CD4-positive, CD25-positive, alpha-beta regulatory T cell (primary cell): Measurements from ENCODE around the gene CGB8. TPM values are rescaled to one million over a fixed set of nuclear protein-coding genes. Genes with fewer than 3 reads are reported as not detected.

Experiments used
- ATAC-seq, 2 donors: fragments of 150-1000 bp; cut with Tn5 transposase; one replicate each; pipeline ENCODE4 v1.10.0; 2021; ENCODE audit warnings: low read depth in 2 of 2, moderate number of reproducible peaks in 2 of 2, moderate library complexity in 1 of 2
- DNase-seq, 3 donors: peaks; one replicate each; pipeline versions ENCODE4 v3.0.0 to v3.0.0-alpha.2; 2012 to 2022; ENCODE audit warnings: mixed read lengths in 1 of 3
- H3K27ac ChIP-seq: one replicate; pipeline ENCODE4 v1.7.0; 2013; ENCODE audit warnings: mild to moderate bottlenecking, low read length; ENCODE audit not compliant: insufficient read depth, poor library complexity, severe bottlenecking
- H3K27me3 ChIP-seq: one replicate; pipeline ENCODE4 v1.7.0; 2013; ENCODE audit warnings: low read length; ENCODE audit not compliant: control insufficient read depth, insufficient read depth
- H3K36me3 ChIP-seq: one replicate; pipeline ENCODE4 v1.7.0; 2013; ENCODE audit warnings: mild to moderate bottlenecking, low read length, moderate library complexity; ENCODE audit not compliant: control insufficient read depth, insufficient read depth
- H3K4me1 ChIP-seq: 2 replicates; pipeline ENCODE4 v1.7.0; 2013; ENCODE audit warnings: mild to moderate bottlenecking, low read length; ENCODE audit not compliant: insufficient read depth, control insufficient read depth, poor library complexity, severe bottlenecking
- H3K4me3 ChIP-seq: one replicate; pipeline ENCODE4 v1.7.0; 2013; ENCODE audit warnings: low read depth, mild to moderate bottlenecking, low read length, moderate library complexity
- H3K9me3 ChIP-seq, 2 experiments: 1 replicate in 1 of 2; 2 replicates in 1 of 2; pipeline ENCODE4 v1.7.0; 2013; ENCODE audit warnings: low read length in 2 of 2, mild to moderate bottlenecking in 1 of 2, moderate library complexity in 1 of 2; ENCODE audit not compliant: control insufficient read depth in 2 of 2
- H3K27ac Mint-ChIP-seq, 3 donors: one replicate each; pipeline ENCODE4 v1.8.0; 2020 to 2022; ENCODE audit warnings: mild to moderate bottlenecking in 3 of 3, mixed read lengths in 3 of 3, moderate library complexity in 2 of 3
- H3K27me3 Mint-ChIP-seq: one replicate; pipeline ENCODE4 v1.8.0; 2022; ENCODE audit warnings: mild to moderate bottlenecking, mixed read lengths
- H3K36me3 Mint-ChIP-seq: one replicate; pipeline ENCODE4 v1.8.0; 2020; ENCODE audit warnings: mixed read lengths
- H3K4me1 Mint-ChIP-seq, 4 donors: one replicate each; pipeline ENCODE4 v1.8.0; 2020 to 2022; ENCODE audit warnings: mixed read lengths in 4 of 4, mild to moderate bottlenecking in 1 of 4
- H3K4me3 Mint-ChIP-seq, 4 donors: one replicate each; pipeline ENCODE4 v1.8.0; 2020 to 2022; ENCODE audit warnings: mild to moderate bottlenecking in 4 of 4, mixed read lengths in 4 of 4, moderate library complexity in 3 of 4
- H3K9me3 Mint-ChIP-seq, 7 donors: one replicate each; pipeline ENCODE4 v1.8.0; 2020 to 2022; ENCODE audit warnings: mixed read lengths in 7 of 7, mild to moderate bottlenecking in 3 of 7, moderate library complexity in 2 of 7
- polyA plus RNA-seq, 4 donors: library from polyadenylated mRNA; unstranded; fragments of 300-500 nt; fragmentation: Illumina TruSeq; gene quantifications; one replicate each; pipeline ENCODE4 v1.2.3, GENCODE V29; 2021
- total RNA-seq: library from RNA; stranded (reverse); gene quantifications from one replicate; pipeline ENCODE4 v1.2.3, GENCODE V29; 2022

CGB8 gene
- total and polyA plus RNA-seq, 5 donors from 2014 or later = not detected

- Histone ChIP-seq H3K9me3 (no peaks in the 10 kb centered on the region), H3K36me3 (no peaks in the 10 kb centered on the region), H3K4me3 (no peak within 1 kb of the TSS), H3K27me3 (no peaks in the 10 kb centered on the region), H3K4me1 (peaks cover 31% of the 10 kb centered on the region), H3K27ac (peak within 1 kb of the TSS; percentile 49)
- H3K9me3 Mint-ChIP-seq = peaks cover 0 to 1% (median 0%) of the 10 kb centered on the region in 7 donors
- H3K36me3 Mint-ChIP-seq = peaks cover 3% of the 10 kb centered on the region
- ATAC-seq (no peak), DNase-seq (no peak)
- H3K4me3 Mint-ChIP-seq = peak within 1 kb of the TSS; percentile 80 to 92 (median 87)
- H3K4me1 Mint-ChIP-seq = peaks cover 7 to 39% (median 15%) of the 10 kb centered on the region in 4 donors
- peaks cover 10% of the 10 kb centered on the region for H3K27me3 Mint-ChIP-seq
- peak within 1 kb of the TSS in 2 of 3 donors; percentile 12 to 59 for H3K27ac Mint-ChIP-seq
Observed at GRCh38 chr19:49017041-49017665, 31.8 kb downstream of the CGB8 start, which contains the start of gene LHB. Gene LHB, minus strand, starts transcription at chr19:49017091. Its CDS starts 10 bp downstream, at chr19:49017081.

GRCh38 chr19:49016067-49016839, 32.7 kb downstream of the CGB8 start:
- H3K36me3 ChIP-seq = peaks cover under 1% of the 10 kb centered on the region
- ATAC-seq (no peak), DNase-seq (no peak)
- Mint-ChIP-seq H3K27ac (no peak overlapping the region), H3K4me1 (peaks cover 6 to 35% (median 12%) of the 10 kb centered on the region in 4 donors), H3K27me3 (peaks cover 9% of the 10 kb centered on the region), H3K36me3 (peaks cover 3% of the 10 kb centered on the region), H3K9me3 (no peaks in the 10 kb centered on the region), H3K4me3 (peak overlapping the region; percentile 44 to 70 (median 65))
- no peak overlapping the region for H3K27ac ChIP-seq
- H3K4me1 ChIP-seq = peaks cover 31% of the 10 kb centered on the region
- H3K27me3 ChIP-seq = no peaks in the 10 kb centered on the region
- no peaks in the 10 kb centered on the region for H3K9me3 ChIP-seq
- H3K4me3 ChIP-seq = no peak overlapping the region

GRCh38 chr19:49014870-49015255, 34.0 kb downstream of the CGB8 start:
- H3K27me3 Mint-ChIP-seq = peaks cover 5% of the 10 kb centered on the region
- no peak for ATAC-seq
- DNase-seq = no peak
- H3K9me3 Mint-ChIP-seq = no peaks in the 10 kb centered on the region
- H3K4me1 Mint-ChIP-seq = peaks cover 0 to 22% (median 7%) of the 10 kb centered on the region in 4 donors
- peaks cover 3% of the 10 kb centered on the region for H3K36me3 Mint-ChIP-seq
- peaks cover 26% of the 10 kb centered on the region for H3K4me1 ChIP-seq
- H3K27ac Mint-ChIP-seq = no peak overlapping the region
- H3K27ac ChIP-seq = no peak overlapping the region
- H3K4me3 Mint-ChIP-seq = peak overlapping the region in 1 of 4 donors; percentile 44
- H3K27me3 ChIP-seq = no peaks in the 10 kb centered on the region
- no peaks in the 10 kb centered on the region for H3K9me3 ChIP-seq
- no peak overlapping the region for H3K4me3 ChIP-seq
- peaks cover 2% of the 10 kb centered on the region for H3K36me3 ChIP-seq

GRCh38 chr19:49014123-49014869, 34.6 kb downstream of the CGB8 start:
- H3K27ac Mint-ChIP-seq = no peak overlapping the region
- peaks cover 6% of the 10 kb centered on the region for H3K36me3 ChIP-seq

GRCh38 chr19:49011194-49011593, 37.7 kb downstream of the CGB8 start:
- Histone ChIP-seq H3K9me3 (no peaks in the 10 kb centered on the region), H3K27ac (no peak overlapping the region), H3K4me1 (no peaks in the 10 kb centered on the region), H3K36me3 (peaks cover 15% of the 10 kb centered on the region), H3K4me3 (no peak overlapping the region), H3K27me3 (no peaks in the 10 kb centered on the region)
- ATAC-seq (no peak), DNase-seq (no peak)
- H3K9me3 Mint-ChIP-seq = no peaks in the 10 kb centered on the region
- H3K27ac Mint-ChIP-seq = no peak overlapping the region
- H3K4me3 Mint-ChIP-seq = no peak overlapping the region
- no peaks in the 10 kb centered on the region for H3K27me3 Mint-ChIP-seq
- H3K4me1 Mint-ChIP-seq = peaks cover 0 to 2% (median 0%) of the 10 kb centered on the region in 4 donors
- peaks cover 9% of the 10 kb centered on the region for H3K36me3 Mint-ChIP-seq

More at GRCh38 chr19:49014123-49014869, 34.6 kb downstream of the CGB8 start:
- H3K9me3 ChIP-seq = no peaks in the 10 kb centered on the region
- ATAC-seq (no peak), DNase-seq (no peak)
- no peak overlapping the region for H3K27ac ChIP-seq
- no peaks in the 10 kb centered on the region for H3K9me3 Mint-ChIP-seq
- H3K27me3 ChIP-seq = no peaks in the 10 kb centered on the region
- H3K4me1 ChIP-seq = peaks cover 21% of the 10 kb centered on the region
- peak overlapping the region in 1 of 4 donors; percentile 42 for H3K4me3 Mint-ChIP-seq
- H3K36me3 Mint-ChIP-seq = peaks cover 3% of the 10 kb centered on the region
- peaks cover 3% of the 10 kb centered on the region for H3K27me3 Mint-ChIP-seq
- peaks cover 0 to 18% (median 5%) of the 10 kb centered on the region in 4 donors for H3K4me1 Mint-ChIP-seq
- no peak overlapping the region for H3K4me3 ChIP-seq

GRCh38 chr19:49010453-49010852, 38.5 kb downstream of the CGB8 start:
- ATAC-seq = no peak
- Mint-ChIP-seq H3K4me1 (no peaks in the 10 kb centered on the region), H3K36me3 (peaks cover 6% of the 10 kb centered on the region), H3K27ac (no peak overlapping the region), H3K27me3 (no peaks in the 10 kb centered on the region), H3K9me3 (no peaks in the 10 kb centered on the region), H3K4me3 (no peak overlapping the region)
- Histone ChIP-seq H3K27ac (no peak overlapping the region), H3K36me3 (peaks cover 18% of the 10 kb centered on the region), H3K4me3 (no peak overlapping the region), H3K4me1 (no peaks in the 10 kb centered on the region), H3K27me3 (no peaks in the 10 kb centered on the region), H3K9me3 (no peaks in the 10 kb centered on the region)
- no peak for DNase-seq

- Histone ChIP-seq H3K27ac (no peak overlapping the region), H3K4me1 (no peaks in the 10 kb centered on the region), H3K36me3 (peaks cover 22% of the 10 kb centered on the region), H3K27me3 (no peaks in the 10 kb centered on the region), H3K4me3 (no peak overlapping the region), H3K9me3 (no peaks in the 10 kb centered on the region)
- H3K9me3 Mint-ChIP-seq = no peaks in the 10 kb centered on the region
- H3K36me3 Mint-ChIP-seq = peaks cover 6% of the 10 kb centered on the region
- H3K27me3 Mint-ChIP-seq = no peaks in the 10 kb centered on the region
- no peaks in the 10 kb centered on the region for H3K4me1 Mint-ChIP-seq
- H3K4me3 Mint-ChIP-seq = no peak overlapping the region
- DNase-seq (no peak), ATAC-seq (no peak)
- H3K27ac Mint-ChIP-seq = no peak overlapping the region
Observed at GRCh38 chr19:49009828-49010227, 39.1 kb downstream of the CGB8 start.
